ENCODE measurements around the gene SLC25A5.

DNA sequence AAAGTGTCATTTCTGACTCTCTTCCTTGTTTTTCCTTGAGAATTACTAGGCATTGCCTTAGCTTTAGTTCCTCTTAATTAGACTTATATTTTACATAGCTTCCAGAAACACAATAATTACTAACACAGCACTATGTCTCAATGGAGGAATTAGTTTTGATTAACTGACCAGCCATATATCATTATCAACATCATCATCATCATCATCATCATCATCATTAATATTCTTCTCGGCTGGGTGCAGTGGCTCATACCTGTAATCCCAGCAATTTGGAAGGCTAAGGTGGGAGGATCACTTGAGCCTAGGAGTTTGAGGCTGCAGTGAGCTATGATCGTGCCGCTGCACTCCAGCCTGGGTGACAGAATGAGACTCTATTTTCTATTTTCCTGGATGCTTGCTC lies 2.7 kb upstream of the SLC25A5 start:
- TF ChIP-seq, protein P1, sequence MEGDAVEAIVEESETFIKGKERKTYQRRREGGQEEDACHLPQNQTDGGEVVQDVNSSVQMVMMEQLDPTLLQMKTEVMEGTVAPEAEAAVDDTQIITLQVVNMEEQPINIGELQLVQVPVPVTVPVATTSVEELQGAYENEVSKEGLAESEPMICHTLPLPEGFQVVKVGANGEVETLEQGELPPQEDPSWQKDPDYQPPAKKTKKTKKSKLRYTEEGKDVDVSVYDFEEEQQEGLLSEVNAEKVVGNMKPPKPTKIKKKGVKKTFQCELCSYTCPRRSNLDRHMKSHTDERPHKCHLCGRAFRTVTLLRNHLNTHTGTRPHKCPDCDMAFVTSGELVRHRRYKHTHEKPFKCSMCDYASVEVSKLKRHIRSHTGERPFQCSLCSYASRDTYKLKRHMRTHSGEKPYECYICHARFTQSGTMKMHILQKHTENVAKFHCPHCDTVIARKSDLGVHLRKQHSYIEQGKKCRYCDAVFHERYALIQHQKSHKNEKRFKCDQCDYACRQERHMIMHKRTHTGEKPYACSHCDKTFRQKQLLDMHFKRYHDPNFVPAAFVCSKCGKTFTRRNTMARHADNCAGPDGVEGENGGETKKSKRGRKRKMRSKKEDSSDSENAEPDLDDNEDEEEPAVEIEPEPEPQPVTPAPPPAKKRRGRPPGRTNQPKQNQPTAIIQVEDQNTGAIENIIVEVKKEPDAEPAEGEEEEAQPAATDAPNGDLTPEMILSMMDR (IDR thresholded peaks at IDR 0.05): no peak
- TF ChIP-seq POLR2A (IDR thresholded peaks at IDR 0.05) (no peak), POLR2AphosphoS5 (IDR thresholded peaks at IDR 0.05) (no peak), EP300 (IDR thresholded peaks at IDR 0.05; ENCODE audit: low read depth) (no peak)
